Smooth muscle cell of the brain vasculature (primary cell): ENCODE data around the gene RPTOR.

Experiments
- DNase-seq: peaks from one replicate; pipeline ENCODE4 v3.0.0-alpha.2; 2012; ENCODE audit warnings: low read depth, low spot score

Gene RPTOR

GRCh38 chr17:81010935-81011334, 466.3 kb downstream of the RPTOR start:
- DNase-seq, result no peak

- no peak for DNase-seq
These were observed 467.3 kb downstream of the RPTOR start for GRCh38 chr17:81011951-81012350.

- DNase-seq, result no peak
These were observed 468.2 kb downstream of the RPTOR start for GRCh38 chr17:81012574-81013447.

- DNase-seq, result no peak
These were observed 469.0 kb downstream of the RPTOR start for GRCh38 chr17:81013642-81014041.

GRCh38 chr17:81015136-81015535, 470.5 kb downstream of the RPTOR start:
- no peak for DNase-seq
